Upper lobe of left lung (tissue), 4 donors: Measurements from ENCODE around the gene PNLDC1.

ENCODE experiments used
- CTCF ChIP-seq, 6 experiments: fragments of 450-650 bp in 4 of 6; fragments of 200-600 bp in 2 of 6; sonication (generic) in 2 of 6; IDR thresholded peaks; one replicate each; pipeline ENCODE4 v1.5.1; 2016 to 2019; ENCODE audit warnings: antibody characterized with exemption in 6 of 6
- EP300 ChIP-seq, 4 donors: sonication (generic); formaldehyde crosslinking; IDR thresholded peaks; one replicate each; pipeline ENCODE4 v1.5.1; 2017; ENCODE audit warnings: antibody characterized with exemption in 4 of 4, control low read depth in 2 of 4
- POLR2A ChIP-seq, 4 donors: fragments of 450-650 bp; IDR thresholded peaks; one replicate each; pipeline ENCODE4 v1.5.1; 2016 to 2017; ENCODE audit warnings: antibody characterized with exemption in 4 of 4, mild to moderate bottlenecking in 2 of 4
- POLR2AphosphoS5 ChIP-seq, 2 donors: sonication (generic); formaldehyde crosslinking; IDR thresholded peaks; one replicate each; pipeline ENCODE4 v1.5.1; 2017; ENCODE audit warnings: antibody characterized with exemption in 2 of 2

- TF ChIP-seq CTCF (IDR thresholded peaks at IDR 0.05) (no peak), POLR2A (IDR thresholded peaks at IDR 0.05) (no peak), EP300 (IDR thresholded peaks at IDR 0.05) (no peak), POLR2AphosphoS5 (IDR thresholded peaks at IDR 0.05) (no peak)
Measured at GRCh38 chr6:159808647-159809046, 8.6 kb downstream of the PNLDC1 start.
